ENCODE measurements around the gene SPHK1.

The SPHK1 gene

DNA sequence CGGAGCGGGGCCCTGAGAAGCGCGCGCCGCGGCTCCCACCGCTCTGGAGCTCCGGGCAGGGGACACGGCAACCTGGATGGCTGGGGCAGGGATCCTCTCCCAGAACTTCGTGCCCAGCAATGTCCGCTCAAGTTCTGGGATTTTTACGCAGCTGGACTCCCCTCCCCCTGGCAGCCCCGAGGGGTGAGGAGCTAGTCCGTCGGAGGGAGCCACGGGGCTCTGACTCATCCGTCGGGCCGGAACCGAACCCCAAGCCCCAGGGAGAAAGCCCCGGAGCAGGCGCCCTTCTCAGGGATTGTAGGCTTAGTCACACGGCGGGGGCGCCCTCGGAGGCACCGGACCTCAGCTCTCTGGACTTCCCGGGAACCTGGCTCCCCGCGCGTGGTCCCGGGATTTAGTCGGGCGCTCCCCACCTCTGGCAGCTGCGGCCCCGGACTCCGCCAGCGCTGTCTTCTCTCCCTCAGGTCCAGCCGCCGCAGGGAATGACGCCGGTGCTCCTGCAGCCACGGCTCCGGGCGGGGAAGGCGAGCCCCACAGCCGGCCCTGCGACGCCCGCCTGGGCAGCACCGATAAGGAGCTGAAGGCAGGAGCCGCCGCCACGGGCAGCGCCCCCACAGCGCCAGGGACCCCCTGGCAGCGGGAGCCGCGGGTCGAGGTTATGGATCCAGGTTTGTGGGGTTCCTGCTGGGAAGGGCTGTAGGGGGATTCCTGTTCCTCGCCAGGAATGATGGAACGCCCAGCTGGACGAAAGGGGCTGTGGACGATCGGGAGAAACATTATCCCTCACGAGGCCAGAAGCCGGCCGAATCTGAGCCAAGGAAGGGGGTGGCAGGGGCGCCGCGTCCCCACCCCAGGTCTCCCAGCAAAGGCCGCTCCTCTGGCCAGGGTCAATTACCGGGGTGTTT, 830 bp downstream of the SPHK1 start:
- DNase-seq = peak; percentile 87

DNA sequence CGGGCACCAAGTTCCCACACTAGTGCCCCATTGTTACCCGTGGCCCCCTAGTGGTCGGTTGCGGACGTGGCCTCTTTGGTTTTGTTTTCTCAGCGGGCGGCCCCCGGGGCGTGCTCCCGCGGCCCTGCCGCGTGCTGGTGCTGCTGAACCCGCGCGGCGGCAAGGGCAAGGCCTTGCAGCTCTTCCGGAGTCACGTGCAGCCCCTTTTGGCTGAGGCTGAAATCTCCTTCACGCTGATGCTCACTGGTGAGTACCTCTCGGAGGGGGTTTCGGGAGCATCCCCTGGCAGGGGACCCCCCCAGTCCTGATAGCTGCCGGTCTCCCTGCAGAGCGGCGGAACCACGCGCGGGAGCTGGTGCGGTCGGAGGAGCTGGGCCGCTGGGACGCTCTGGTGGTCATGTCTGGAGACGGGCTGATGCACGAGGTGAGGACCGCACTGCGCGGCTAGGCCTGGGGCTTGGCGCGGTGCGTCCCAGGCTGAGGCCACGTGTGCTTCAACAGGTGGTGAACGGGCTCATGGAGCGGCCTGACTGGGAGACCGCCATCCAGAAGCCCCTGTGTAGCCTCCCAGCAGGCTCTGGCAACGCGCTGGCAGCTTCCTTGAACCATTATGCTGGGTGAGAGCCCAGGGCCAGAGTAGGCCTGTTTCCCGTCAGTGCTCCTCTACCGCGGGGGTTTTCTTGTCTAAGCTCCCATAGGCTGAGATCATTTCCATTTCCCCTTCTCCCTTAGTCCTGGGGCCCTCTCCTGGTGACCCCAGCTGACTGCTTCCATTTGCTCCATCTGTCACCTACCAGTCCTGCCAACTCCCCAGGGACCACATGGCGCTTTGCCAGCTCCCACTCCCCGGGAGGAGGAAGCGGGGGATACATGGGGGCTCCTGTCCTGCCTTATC, 1.7 kb downstream of the SPHK1 start:
- DNase-seq = peak; percentile 86

DNA sequence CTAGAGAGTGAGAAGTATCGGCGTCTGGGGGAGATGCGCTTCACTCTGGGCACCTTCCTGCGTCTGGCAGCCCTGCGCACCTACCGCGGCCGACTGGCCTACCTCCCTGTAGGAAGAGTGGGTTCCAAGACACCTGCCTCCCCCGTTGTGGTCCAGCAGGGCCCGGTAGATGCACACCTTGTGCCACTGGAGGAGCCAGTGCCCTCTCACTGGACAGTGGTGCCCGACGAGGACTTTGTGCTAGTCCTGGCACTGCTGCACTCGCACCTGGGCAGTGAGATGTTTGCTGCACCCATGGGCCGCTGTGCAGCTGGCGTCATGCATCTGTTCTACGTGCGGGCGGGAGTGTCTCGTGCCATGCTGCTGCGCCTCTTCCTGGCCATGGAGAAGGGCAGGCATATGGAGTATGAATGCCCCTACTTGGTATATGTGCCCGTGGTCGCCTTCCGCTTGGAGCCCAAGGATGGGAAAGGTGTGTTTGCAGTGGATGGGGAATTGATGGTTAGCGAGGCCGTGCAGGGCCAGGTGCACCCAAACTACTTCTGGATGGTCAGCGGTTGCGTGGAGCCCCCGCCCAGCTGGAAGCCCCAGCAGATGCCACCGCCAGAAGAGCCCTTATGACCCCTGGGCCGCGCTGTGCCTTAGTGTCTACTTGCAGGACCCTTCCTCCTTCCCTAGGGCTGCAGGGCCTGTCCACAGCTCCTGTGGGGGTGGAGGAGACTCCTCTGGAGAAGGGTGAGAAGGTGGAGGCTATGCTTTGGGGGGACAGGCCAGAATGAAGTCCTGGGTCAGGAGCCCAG, 2.8 kb downstream of the SPHK1 start:
- no peak for DNase-seq

DNA sequence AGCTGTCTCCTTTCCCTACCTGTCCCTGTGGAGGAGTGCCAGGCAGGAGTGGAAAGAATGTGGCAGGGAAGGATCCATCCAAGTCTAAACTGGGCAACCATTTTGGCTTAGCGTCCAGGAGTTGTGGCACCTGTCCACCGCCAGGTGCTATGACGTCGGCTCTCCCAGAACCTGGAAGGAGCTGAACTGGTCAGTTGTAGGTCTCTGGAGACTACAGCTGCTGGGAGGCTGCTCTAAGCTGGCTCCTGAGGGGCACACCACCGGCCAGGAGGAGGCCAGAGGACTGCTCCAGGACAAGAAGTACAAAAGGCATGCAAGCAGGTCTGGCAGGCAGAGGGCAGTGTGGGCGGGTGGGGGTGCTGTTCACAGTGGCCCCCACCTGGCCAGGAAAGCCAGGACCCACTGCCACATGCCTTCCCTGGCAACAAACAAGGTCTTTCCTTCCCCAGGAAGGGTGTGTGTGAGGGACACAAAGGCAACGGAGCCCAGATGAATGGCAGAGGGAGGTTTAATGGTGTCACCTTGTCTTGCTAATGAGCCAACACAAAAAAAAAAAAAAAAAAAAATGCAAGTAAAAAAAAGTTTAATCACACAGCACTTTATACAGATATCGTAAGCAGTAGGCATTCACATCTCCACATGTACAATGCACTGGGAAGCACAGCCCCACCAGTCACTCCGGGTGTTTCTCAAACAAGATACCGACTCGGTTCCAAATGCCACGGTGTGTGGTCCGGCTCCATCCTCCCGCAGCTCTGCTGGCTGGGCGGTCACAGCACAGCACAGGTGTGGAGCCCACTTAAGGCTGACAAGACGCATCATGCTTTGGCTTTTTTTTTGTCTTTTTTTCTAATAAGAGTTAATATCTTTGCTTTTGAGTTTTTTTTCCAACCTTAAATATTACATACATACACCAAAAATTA, 4.8 kb downstream of the SPHK1 start:
- no peak for DNase-seq

DNA sequence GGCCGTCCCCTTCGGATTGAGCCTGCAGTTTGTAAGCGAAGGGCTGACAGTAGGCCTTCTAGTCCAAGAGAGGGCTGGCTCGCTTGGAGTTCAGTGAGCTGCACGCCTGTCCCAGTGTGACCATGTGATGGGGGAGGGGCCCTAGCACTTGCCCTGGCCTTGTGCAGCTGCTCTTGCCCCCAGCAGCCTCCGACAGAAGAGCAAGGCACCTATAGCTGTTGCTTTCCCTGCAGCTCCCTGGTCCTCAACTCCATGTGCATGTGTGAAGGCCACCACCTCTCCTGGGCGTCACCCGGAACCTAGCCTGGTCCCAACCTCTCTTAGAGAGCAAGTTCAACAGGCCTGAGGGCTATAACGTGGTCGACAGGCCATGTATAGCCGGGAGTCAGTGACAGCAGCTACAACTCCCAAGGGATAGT, 5.6 kb downstream of the SPHK1 start:
- DNase-seq = no peak

DNA sequence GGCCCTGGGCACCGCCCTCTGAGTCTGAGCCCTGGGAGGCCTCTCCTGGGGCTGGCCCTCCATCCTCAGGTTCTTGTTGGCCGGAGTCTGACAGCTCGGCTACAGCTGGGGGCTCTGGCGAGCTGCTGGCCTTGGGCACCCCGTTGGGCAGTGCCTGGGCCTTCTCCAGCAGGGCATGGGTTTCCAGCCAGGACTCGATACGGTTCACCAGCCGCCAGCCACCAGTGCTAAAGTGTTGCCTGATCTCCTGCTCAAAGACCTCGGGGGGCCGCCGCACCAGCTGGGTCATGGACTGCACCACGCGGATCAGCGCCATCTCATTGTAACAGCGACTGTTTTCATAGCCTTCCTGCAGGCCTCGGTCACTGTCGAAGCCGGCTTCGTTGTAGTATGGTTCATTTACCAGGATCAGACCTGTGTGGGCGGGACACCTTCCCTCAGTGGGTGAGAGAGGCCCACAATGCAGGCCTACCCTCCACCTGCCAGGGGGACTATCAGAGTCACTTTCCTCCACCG, 6.8 kb downstream of the SPHK1 start:
- no peak for DNase-seq

DNA sequence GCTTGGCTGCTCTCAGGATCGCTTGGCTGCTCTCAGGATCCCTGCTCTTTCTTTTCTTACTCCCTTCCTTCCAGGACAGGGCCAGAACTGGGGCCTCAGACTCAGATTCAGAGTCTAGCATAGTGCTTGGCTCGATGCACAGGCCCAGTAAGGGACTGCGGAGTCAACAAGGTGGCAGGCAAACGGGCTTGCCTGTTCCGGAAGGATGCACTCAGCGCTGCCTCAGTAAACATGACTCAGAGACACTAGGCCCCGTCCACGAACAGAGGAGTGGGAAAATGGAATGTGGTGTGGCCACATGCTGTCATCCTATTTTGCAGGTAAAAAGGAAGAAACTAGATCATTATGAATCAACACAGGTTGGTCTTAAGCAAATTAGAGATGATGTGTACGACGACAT, 9.8 kb downstream of the SPHK1 start:
- DNase-seq = no peak

DNA sequence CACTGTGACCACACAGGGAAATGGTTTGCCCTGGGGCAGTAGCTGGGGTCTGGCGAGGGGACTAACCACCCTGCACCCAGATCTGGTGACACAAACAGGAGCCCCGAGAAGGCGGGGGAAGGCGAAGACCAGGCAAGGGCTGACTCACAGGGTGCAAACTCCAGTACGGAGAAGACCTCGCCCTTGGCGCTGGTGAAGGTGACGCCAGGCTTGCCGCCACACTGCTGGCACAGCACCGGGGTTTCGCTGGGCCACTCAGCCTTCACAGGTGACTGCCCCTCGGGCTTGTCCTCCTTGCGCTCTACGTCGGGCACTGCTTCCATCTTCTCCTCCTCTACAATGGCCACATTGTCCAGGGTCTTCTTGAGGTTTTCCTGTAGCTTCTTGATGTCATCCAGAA, 11.6 kb downstream of the SPHK1 start:
- DNase-seq = no peak

DNA sequence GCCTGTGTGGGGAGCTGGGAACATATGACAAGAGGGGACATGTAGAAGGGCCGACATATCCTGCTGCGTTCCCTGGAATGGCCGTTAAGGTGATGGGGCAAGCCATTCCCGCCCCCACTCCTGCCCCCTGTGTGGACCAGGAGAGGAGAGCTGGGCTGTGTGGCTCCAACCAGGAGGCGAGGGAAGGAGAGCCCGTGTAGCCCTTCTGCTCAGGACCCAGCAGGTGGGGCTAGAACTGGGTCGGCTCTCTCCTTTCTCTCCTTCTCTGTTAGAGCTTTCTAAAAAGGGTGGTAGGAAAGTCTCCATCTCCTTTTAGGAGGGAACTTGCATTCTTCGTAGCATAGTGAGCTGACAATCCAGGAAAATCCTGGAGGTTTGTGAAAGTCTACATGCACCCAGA, 12.8 kb downstream of the SPHK1 start:
- no peak for DNase-seq

DNA sequence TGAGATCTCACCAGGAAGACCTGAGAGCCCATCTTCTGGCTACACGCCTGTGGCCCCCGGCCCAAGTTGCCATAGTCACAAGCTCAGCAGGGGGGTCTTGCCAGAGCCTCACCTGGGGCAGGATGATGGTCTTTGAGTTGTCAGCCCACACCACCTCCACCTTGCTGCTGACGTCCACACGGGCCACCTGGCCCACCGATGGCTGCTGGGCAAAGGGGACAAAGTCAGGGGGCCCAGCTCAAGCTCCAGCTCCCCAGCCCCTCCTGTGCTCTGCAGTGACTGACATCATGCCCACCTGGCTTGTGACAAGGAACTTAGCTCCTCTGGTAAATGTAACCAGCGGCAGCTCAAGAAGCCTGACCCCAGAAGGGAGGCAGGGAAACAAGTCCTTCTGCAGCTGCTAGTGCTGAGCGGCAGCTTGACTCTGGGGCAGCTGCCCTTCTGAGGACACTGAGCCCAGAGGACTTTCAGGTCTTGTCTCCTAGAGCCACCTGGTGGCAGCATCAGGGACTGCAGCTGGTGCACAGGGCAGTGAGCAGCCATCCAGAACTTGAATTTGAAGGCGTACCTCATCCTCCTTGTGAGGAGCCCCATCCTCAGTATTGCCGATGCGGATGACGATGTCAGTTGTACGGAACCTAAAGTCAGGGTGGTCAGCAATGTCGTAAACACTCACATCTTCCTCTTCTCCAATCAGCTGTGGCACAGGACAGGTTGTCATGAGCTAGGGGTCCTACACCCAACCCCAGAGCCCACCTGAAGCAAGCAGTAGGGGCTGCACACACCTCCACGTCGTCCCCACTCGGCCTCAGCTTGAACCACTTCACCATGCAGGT, 13.5 kb downstream of the SPHK1 start:
- peak; percentile 86 for DNase-seq

DNA sequence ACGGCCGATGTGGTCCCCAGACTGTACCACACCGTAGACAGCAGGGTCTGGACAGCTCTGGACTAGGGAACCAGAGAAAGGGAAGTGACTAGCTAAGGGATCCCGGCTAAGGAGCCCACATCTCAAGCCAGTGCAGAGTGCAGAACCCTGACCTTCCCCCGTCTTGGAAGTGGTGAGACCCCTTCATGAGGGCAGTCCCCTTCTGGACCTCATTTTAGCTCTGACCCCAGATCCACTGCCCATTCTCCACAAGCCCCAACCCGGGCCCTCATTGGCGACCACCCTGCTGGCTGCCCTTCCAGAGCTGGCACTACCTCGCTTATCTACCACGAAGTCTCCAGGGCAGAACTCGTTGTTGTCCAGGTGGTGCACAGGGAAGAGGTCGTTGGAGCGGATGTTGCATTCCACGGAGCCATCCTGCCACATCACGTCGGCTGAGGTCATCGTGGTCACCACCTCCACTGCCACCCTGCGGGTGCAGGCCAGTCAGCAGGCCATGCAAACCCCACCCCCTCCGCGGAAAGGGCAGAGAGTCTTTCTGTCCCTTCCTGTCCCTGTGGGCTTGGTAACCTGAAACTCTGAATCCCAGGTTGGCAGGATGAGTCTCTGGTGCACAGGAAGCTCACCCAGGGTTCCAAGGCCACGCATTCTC, 14.2 kb downstream of the SPHK1 start:
- DNase-seq = no peak

DNA sequence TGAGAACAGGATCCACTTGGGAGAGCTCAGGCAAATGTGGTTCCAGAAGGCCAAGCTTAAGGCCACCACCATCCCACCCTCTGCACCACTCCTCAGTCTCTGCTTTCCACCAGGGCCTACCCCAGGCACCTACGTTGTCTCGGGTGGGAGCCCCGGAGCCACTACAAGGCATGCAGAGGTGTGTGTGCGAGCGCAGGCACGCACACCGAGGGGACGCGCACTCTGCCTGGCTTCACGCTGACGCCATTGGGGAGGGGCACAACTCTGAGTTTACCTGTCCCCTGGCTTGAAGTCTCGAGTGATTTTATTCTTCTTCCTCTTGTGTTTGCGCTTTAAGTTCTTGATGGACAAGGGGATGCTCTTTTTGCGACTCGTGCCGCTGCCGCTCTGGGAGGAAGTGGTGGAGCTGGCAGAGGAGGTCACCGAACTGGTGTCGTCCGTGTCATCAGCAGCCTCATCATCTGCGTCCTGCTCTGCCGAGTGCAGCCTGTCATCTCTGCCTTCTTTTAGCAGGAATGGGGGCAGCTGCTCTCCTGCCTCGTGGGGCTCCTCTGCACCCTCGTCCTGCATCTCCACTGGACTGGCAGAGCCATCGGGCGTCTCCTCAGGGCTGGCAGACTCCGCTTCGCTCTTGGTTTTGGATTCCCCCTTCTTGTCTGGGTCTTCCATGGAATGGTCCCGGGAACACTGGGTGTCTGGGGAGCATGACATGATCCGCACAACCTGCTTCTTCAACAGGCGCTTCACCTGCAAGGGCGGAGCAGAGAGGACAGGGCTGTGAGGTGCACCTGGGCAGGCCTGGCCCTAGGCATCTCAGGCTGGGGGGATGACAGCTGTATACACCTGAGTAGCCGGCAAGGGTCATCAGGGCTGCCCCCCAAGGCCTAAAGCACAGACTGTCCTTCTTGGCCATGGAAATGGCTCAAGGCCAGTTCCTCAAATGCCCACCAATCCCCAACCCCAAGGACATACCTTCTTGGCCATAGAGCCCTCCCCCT, 15.1 kb downstream of the SPHK1 start:
- DNase-seq = no peak

DNA sequence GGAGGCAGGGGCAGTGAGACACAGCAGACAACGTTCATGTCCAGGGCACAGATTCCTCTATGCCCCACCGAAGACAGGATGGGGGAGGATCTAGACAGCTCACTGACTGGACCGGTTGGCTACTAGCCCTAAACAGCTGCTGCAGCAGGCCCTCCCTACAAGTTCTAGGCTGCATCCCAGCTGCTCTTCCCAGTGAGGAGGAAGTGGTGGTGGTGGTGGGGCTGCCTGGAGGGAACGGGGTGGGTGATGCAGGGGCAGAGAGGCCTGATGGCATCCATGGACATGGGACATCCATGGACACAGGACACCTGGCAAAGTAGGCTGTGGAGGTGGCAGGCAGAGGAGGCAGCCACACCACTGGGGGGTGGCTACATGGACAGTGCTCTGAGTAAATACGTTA, 18.3 kb downstream of the SPHK1 start:
- DNase-seq = no peak

DNA sequence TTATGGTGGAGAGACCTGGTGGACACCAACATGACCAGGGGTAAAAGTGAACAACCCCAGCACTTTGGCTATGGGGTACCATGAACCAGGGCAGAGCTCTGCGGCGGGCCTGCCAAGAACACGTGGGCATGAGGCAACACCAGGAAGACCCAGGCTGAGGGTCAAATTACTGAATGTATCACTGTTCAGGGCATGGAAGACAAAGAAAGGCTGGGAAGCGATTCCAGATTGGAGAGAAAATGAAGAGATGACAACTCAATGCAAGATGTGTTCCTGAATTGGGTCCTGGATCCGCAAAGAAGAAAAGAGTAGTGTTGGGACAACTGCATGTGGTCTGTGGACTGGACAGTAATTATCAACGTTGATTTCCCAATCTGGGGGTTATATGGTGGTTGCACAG, 19.8 kb downstream of the SPHK1 start:
- no peak for DNase-seq

DNA sequence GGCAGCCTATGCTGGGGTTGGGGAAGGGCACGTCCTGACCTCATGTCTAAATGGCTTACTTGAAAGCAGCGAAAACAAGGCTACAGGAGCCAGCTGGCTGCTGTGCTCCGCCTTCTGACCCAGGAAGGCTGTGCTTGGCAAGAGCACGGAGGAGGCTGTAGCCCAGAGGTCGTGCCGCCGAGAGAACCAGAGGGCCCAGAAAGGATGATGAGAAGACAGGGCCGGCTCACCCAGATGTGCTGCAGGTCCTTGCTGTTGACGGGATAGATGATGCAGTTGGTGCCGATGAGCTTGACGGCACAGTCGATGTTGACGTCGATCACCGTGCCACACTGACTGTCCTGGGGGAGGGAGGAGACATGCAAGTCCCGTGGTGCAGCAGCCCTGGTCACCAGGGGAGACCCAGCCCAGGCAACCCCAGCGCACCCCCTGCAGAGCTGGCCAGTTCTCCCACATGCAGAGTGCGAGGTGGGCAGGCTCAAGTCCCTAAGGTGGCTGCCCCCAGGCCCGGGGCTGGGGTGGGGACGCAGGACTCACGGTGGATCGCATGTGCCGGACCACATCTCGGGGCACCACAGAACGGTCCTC, 20.7 kb downstream of the SPHK1 start:
- DNase-seq = no peak

DNA sequence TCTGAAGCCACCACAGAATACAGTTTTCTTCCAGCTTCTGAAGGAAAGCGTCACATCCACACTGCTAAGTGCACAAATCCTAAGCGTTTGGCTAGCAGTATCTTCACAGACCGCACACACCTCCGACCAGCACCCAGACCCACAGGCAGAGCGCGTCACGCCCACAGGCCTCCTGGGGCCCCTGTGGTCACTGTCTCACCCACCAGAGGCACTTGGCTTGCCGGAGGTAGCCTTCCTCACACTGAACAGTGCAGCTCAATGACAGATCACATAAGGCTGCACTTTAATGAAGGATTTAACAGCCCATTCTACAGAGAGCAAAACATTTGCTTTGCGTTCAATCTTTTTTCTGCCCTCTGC, 21.2 kb downstream of the SPHK1 start:
- no peak for DNase-seq

DNA sequence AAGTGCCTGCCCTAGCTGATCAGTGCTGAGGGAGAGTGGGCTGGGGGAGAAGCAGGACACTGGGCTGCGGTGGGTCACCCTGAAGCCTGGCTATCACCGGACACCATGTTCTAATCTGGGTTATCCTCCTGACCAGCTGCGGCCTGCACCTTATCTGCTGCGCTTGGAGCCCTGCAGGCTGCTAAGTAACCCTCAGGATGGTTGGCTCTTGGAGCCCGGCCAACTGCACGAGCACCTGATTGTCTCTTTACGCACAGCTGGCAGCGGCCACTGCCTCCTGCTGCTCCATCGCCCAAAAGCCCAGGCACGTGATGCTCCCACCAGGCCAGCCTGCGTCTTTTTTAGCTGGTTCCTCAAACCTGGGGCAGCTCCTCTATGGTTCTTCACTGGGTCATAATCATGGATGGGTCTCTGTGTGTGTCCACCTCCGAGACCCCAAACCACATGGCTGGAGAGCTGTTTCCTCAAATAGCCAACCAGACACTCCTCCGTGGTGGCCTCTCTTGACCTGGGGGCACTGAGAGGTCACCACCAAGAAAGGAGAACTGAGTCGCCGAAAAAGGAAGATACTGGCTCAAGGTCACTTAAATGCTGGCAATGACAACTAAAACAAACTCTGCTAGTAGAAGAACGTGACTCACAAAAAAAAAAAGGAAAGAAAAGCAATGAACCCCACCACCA, 21.7 kb downstream of the SPHK1 start:
- peak; percentile 65 for DNase-seq

DNA sequence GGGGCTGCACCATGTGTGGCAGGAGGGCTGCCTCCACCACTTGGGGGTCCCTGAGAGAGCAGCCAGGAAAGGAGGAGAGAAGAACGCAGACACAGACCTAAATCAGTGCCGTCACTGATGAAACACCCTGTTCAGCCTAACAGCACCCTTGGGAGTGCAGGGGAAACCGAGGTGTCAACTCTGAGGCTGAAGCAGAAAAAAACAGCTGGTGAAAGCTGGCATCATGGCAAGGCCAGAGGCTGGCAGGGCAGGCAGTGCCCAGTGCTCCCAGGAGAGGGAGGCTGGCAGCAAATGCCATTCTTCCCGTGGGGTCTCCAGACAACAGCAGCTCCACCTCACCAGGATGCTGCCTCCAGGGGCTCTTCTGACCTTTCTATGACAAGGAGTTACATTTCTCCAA, 23.1 kb downstream of the SPHK1 start:
- DNase-seq = no peak

Data from inflammatory macrophage treated with lipopolysaccharide for 4 hours (primary cell).